Measurements from ENCODE around the gene UNC45A. TPM values are rescaled to one million over a fixed set of nuclear protein-coding genes. Genes with fewer than 3 reads are reported as not detected.

UNC45A gene
- total and polyA plus RNA-seq, 2 of the 13 experiments (the other 11 are each of a cell fraction or from before 2014, with no cell fraction given), result 33.8 to 39.7 TPM

- peak; percentile 83 for TF ChIP-seq ZNF142 (CRISPR knock-in tag; IDR thresholded peaks at IDR 0.05)
- peak; percentile 64; the same call in 1 of the 2 replicates for TF ChIP-seq POLR2G (IDR thresholded peaks at IDR 0.05; ENCODE audit: low read depth, low read length)
- 0 out of 2 replicates have a peak, but pooled peaks have one; percentile 63 for TF ChIP-seq KDM3A (CRISPR knock-in tag; IDR thresholded peaks at IDR 0.05; ENCODE audit: low read depth)
- TF ChIP-seq AHR (CRISPR knock-in tag; IDR thresholded peaks at IDR 0.05), result peak; percentile 72; the same call in 1 of the 2 replicates
- peak; percentile 56; the same call in 1 of the 2 replicates for TF ChIP-seq ARID4A (CRISPR knock-in tag; IDR thresholded peaks at IDR 0.05; ENCODE audit: borderline replicate concordance)
- TF ChIP-seq TFDP1 (CRISPR knock-in tag; IDR thresholded peaks at IDR 0.05; ENCODE audit: borderline replicate concordance), result peak; percentile 27; the same call in 1 of the 2 replicates
Measured at GRCh38 chr15:90902040-90902839, 32.8 kb upstream of the UNC45A start (continued).

All from HepG2 (cell line).